ENCODE results near the gene C1QTNF4.
"Not testable (repeated sequence)": the region's sequence is repeated elsewhere in the genome, so short reads cannot be mapped to it uniquely, and the experiment has no call there.

The C1QTNF4 gene

GRCh38 chr11:47593934-47594855 lies at the start of gene C1QTNF4:
Gene C1QTNF4 (minus strand): TSS chr11:47594411. CDS start chr11:47590810, 3,601 bp downstream.
- Histone ChIP-seq H3K27me3 (ENCODE audit: insufficient read depth, low read depth, severe bottlenecking) (peaks cover 8% of the 10 kb centered on the region), H3K36me3 (no peaks in the 10 kb centered on the region), H3K4me3 (ENCODE audit: low read depth, low read length) (peak within 1 kb of the TSS; percentile 51), H3K27ac (no peak within 1 kb of the TSS), H3K9me3 (ENCODE audit: severe bottlenecking) (no peaks in the 10 kb centered on the region)
- peak; percentile 50 for DNase-seq
- no peak for TF ChIP-seq CTCF (IDR thresholded peaks at IDR 0.05; ENCODE audit: low read depth, low read length)

GRCh38 chr11:47642099-47642855 lies 48.1 kb upstream of the C1QTNF4 start, which contains the start of gene MTCH2:
Gene MTCH2 (minus strand): TSS chr11:47642559. CDS start chr11:47642465, 94 bp downstream.
- TF ChIP-seq CTCF (IDR thresholded peaks at IDR 0.05; ENCODE audit: low read depth, low read length): no peak

GRCh38 chr11:47641600-47642098 lies 47.4 kb upstream of the C1QTNF4 start:
- Histone ChIP-seq H3K4me3 (ENCODE audit: low read depth, low read length) (peak overlapping the region; percentile 98), H3K27ac (peak overlapping the region; percentile 94), H3K27me3 (ENCODE audit: insufficient read depth, low read depth, severe bottlenecking) (no peaks in the 10 kb centered on the region), H3K36me3 (peaks cover 27% of the 10 kb centered on the region), H3K9me3 (ENCODE audit: severe bottlenecking) (no peaks in the 10 kb centered on the region)
- TF ChIP-seq CTCF (IDR thresholded peaks at IDR 0.05; ENCODE audit: low read depth, low read length): no peak
- DNase-seq: no peak

More at GRCh38 chr11:47642099-47642855, 48.1 kb upstream of the C1QTNF4 start, which contains the start of gene MTCH2:
- peaks cover 27% of the 10 kb centered on the region for H3K36me3 ChIP-seq
- H3K4me3 ChIP-seq (ENCODE audit: low read depth, low read length): peak within 1 kb of the TSS; percentile 98
- H3K27me3 ChIP-seq (ENCODE audit: insufficient read depth, low read depth, severe bottlenecking): no peaks in the 10 kb centered on the region
- peak; percentile 96 for DNase-seq
- H3K9me3 ChIP-seq (ENCODE audit: severe bottlenecking): no peaks in the 10 kb centered on the region
- peak within 1 kb of the TSS; percentile 94 for H3K27ac ChIP-seq

- H3K36me3 ChIP-seq: peaks cover 33% of the 10 kb centered on the region
- not testable (repeated sequence) for H3K9me3 ChIP-seq (ENCODE audit: severe bottlenecking); H3K27ac ChIP-seq; DNase-seq; H3K4me3 ChIP-seq (ENCODE audit: low read depth, low read length); H3K27me3 ChIP-seq (ENCODE audit: insufficient read depth, low read depth, severe bottlenecking)
Observed at GRCh38 chr11:47640506-47640905, 46.3 kb upstream of the C1QTNF4 start.

GRCh38 chr11:47636331-47636730 lies 42.1 kb upstream of the C1QTNF4 start:
- H3K27me3 ChIP-seq (ENCODE audit: insufficient read depth, low read depth, severe bottlenecking); H3K4me3 ChIP-seq (ENCODE audit: low read depth, low read length); H3K27ac ChIP-seq; H3K9me3 ChIP-seq (ENCODE audit: severe bottlenecking); DNase-seq: not testable (repeated sequence)
- peaks cover 51% of the 10 kb centered on the region for H3K36me3 ChIP-seq

GRCh38 chr11:47631473-47631872 lies 37.3 kb upstream of the C1QTNF4 start:
- TF ChIP-seq CTCF (IDR thresholded peaks at IDR 0.05; ENCODE audit: low read depth, low read length): no peak
- Histone ChIP-seq H3K27me3 (ENCODE audit: insufficient read depth, low read depth, severe bottlenecking) (no peaks in the 10 kb centered on the region), H3K36me3 (peaks cover 65% of the 10 kb centered on the region), H3K9me3 (ENCODE audit: severe bottlenecking) (no peaks in the 10 kb centered on the region), H3K4me3 (ENCODE audit: low read depth, low read length) (no peak overlapping the region), H3K27ac (no peak overlapping the region)
- DNase-seq: no peak

Measured in WERI-Rb-1 (cell line).